IMR-90 (cell line): Measurements from ENCODE around the gene PMEPA1. TPM values are rescaled to one million over a fixed set of nuclear protein-coding genes. Genes with fewer than 3 reads are reported as not detected.
A peak's percentile ranks its signal among the peaks of the same experiment; 100 is the strongest.

ENCODE experiments used
- ATAC-seq: fragments of 200-7000 bp; cut with Tn5 transposase; 2 replicates; pipeline ENCODE4 v1.9.1; 2020; ENCODE audit warnings: low read depth, mild to moderate bottlenecking, moderate library complexity
- BruUV-seq: library from RNA; stranded (reverse); fragments of 400-500 nt; replicated peaks from 2 replicates; lab custom pipeline; 2021; lab: Mats Ljungman, UMichigan
- CTCF ChIA-PET: fragments of 300-600 bp; formaldehyde crosslinking; extraction: SDS; loops from one replicate; lab custom pipeline; 2021; ENCODE audit warnings: antibody characterized with exemption; lab: Yijun Ruan, JAX
- POLR2A ChIA-PET: fragments of 300-600 bp; sonication (Branson Sonifier 250); formaldehyde crosslinking; loops from one replicate; lab custom pipeline; 2022; ENCODE audit warnings: antibody characterized with exemption; ENCODE audit not compliant: unreplicated experiment; lab: Charles Lee
- DNase-seq: peaks from one replicate; pipeline ENCODE4 v3.0.0; 2013
- H2AFZ ChIP-seq: replicated peaks from 2 replicates; pipeline ENCODE3; 2013; ENCODE audit warnings: low read length, mild to moderate bottlenecking; ENCODE audit not compliant: poor library complexity
- H2AK5ac ChIP-seq: 2 replicates; pipeline ENCODE4 v1.6.1; 2013; ENCODE audit warnings: low read depth, low read length, inconsistent platforms
- H2AK9ac ChIP-seq: replicated peaks from 2 replicates; pipeline ENCODE3; 2013; ENCODE audit warnings: mild to moderate bottlenecking, low read depth, low read length, moderate library complexity; ENCODE audit not compliant: poor library complexity
- H2BK120ac ChIP-seq: 2 replicates; pipeline ENCODE4 v1.6.1; 2013; ENCODE audit warnings: low read depth, low read length, inconsistent platforms
- H2BK15ac ChIP-seq: 3 replicates; pipeline ENCODE4 v1.6.1; 2013; ENCODE audit warnings: low read depth, low read length, inconsistent platforms
- H2BK20ac ChIP-seq: 2 replicates; pipeline ENCODE4 v1.6.1; 2013; ENCODE audit warnings: low read depth, mild to moderate bottlenecking, inconsistent platforms, low read length, moderate library complexity
- H2BK5ac ChIP-seq: 2 replicates; pipeline ENCODE4 v1.6.1; 2013; ENCODE audit warnings: mild to moderate bottlenecking, low read depth, low read length, inconsistent platforms; ENCODE audit not compliant: poor library complexity, severe bottlenecking
- H3K14ac ChIP-seq: replicated peaks from 2 replicates; pipeline ENCODE4 v1.6.1; 2013; ENCODE audit warnings: low read depth, low read length, inconsistent platforms
- H3K18ac ChIP-seq: 2 replicates; pipeline ENCODE4 v1.6.1; 2013; ENCODE audit warnings: low read depth, low read length, control low read depth
- H3K23ac ChIP-seq: 2 replicates; pipeline ENCODE4 v1.6.1; 2013; ENCODE audit warnings: low read depth, low read length, inconsistent platforms
- H3K27ac ChIP-seq: 2 replicates; pipeline ENCODE4 v1.5.1; 2013; ENCODE audit warnings: mild to moderate bottlenecking, control low read depth, low read length; ENCODE audit not compliant: insufficient read depth
- H3K27me3 ChIP-seq: 2 replicates; pipeline ENCODE4 v1.6.1; 2013; ENCODE audit warnings: low read length; ENCODE audit not compliant: control insufficient read depth, insufficient read depth
- H3K36me3 ChIP-seq: 2 replicates; pipeline ENCODE4 v1.6.1; 2013; ENCODE audit warnings: low read length, mixed read lengths; ENCODE audit not compliant: control insufficient read depth, insufficient read depth
- H3K4ac ChIP-seq: 2 replicates; pipeline ENCODE4 v1.6.1; 2013; ENCODE audit warnings: low read depth, low read length, inconsistent platforms
- H3K4me1 ChIP-seq: 2 replicates; pipeline ENCODE4 v1.6.1; 2013; ENCODE audit warnings: low read length, mixed read lengths; ENCODE audit not compliant: control insufficient read depth, insufficient read depth
- H3K4me2 ChIP-seq: 2 replicates; pipeline ENCODE4 v1.6.1; 2013; ENCODE audit warnings: low read depth, mild to moderate bottlenecking, control low read depth, low read length, moderate library complexity
- H3K4me3 ChIP-seq: 2 replicates; pipeline ENCODE4 v1.5.1; 2013; ENCODE audit warnings: low read depth, mild to moderate bottlenecking, control low read depth, low read length, moderate library complexity; ENCODE audit not compliant: insufficient read depth
- H3K56ac ChIP-seq: 2 replicates; pipeline ENCODE4 v1.6.1; 2013; ENCODE audit warnings: low read length, inconsistent platforms; ENCODE audit not compliant: insufficient read depth; ENCODE audit errors: extremely low read depth
- H3K79me1 ChIP-seq, 2 experiments: 2 replicates each; pipeline ENCODE4 v1.6.1; 2013; ENCODE audit warnings: low read length in 2 of 2, inconsistent platforms in 1 of 2, low read depth in 1 of 2
- H3K9ac ChIP-seq: 2 replicates; pipeline ENCODE4 v1.6.1; 2013; ENCODE audit warnings: low read depth, low read length, control low read depth
- H3K9me1 ChIP-seq: 2 replicates; pipeline ENCODE4 v1.6.1; 2013; ENCODE audit warnings: low read length, inconsistent platforms; ENCODE audit not compliant: insufficient read depth
- H3K9me3 ChIP-seq: 2 replicates; pipeline ENCODE4 v1.6.1; 2013; ENCODE audit warnings: low read length; ENCODE audit not compliant: control insufficient read depth, insufficient read depth
- H4K20me1 ChIP-seq: 2 replicates; pipeline ENCODE4 v1.6.1; 2013; ENCODE audit warnings: low read length, inconsistent platforms; ENCODE audit not compliant: insufficient read depth
- H4K5ac ChIP-seq: 2 replicates; pipeline ENCODE4 v1.6.1; 2013; ENCODE audit warnings: mild to moderate bottlenecking, low read depth, low read length, control low read depth
- H4K8ac ChIP-seq, 2 experiments: 2 replicates each; pipeline ENCODE4 v1.6.1; 2013; ENCODE audit warnings: low read depth in 2 of 2, low read length in 2 of 2, control low read depth in 1 of 2, inconsistent platforms in 1 of 2
- H4K91ac ChIP-seq: 2 replicates; pipeline ENCODE4 v1.6.1; 2013; ENCODE audit warnings: low read depth, low read length, inconsistent platforms; ENCODE audit not compliant: insufficient read depth
- BHLHE40 ChIP-seq: fragments of 150-350 bp; IDR thresholded peaks from 2 replicates; pipeline ENCODE4 v1.6.1; 2016; ENCODE audit warnings: mild to moderate bottlenecking, low read depth, low read length
- CEBPB ChIP-seq: IDR thresholded peaks from 2 replicates; pipeline ENCODE4 v1.6.1; 2012; ENCODE audit warnings: low read depth, low read length, improper control_type of control experiment
- CHD1 ChIP-seq: IDR thresholded peaks from 2 replicates; pipeline ENCODE4 v1.6.1; 2012; ENCODE audit warnings: low read depth, low read length, improper control_type of control experiment
- FOS ChIP-seq: fragments of 150-350 bp; IDR thresholded peaks from 2 replicates; pipeline ENCODE4 v1.6.1; 2016; ENCODE audit warnings: low read depth, low read length
- MAZ ChIP-seq: IDR thresholded peaks from 2 replicates; pipeline ENCODE4 v1.6.1; 2012; ENCODE audit warnings: low read depth, mild to moderate bottlenecking, low read length, improper control_type of control experiment, moderate library complexity, borderline replicate concordance
- MXI1 ChIP-seq: IDR thresholded peaks from 2 replicates; pipeline ENCODE4 v1.6.1; 2012; ENCODE audit warnings: low read depth, mild to moderate bottlenecking, low read length, moderate library complexity, borderline replicate concordance
- NFE2L2 ChIP-seq: fragments of 150-350 bp; IDR thresholded peaks from 2 replicates; pipeline ENCODE4 v1.6.1; 2016; ENCODE audit warnings: low read depth, mild to moderate bottlenecking, low read length
- POLR2A ChIP-seq: IDR thresholded peaks from 2 replicates; pipeline ENCODE4 v1.6.1; 2012; ENCODE audit warnings: mild to moderate bottlenecking, low read depth, low read length
- RAD21 ChIP-seq: IDR thresholded peaks from 2 replicates; pipeline ENCODE4 v1.6.1; 2012; ENCODE audit warnings: low read length, improper control_type of control experiment
- RFX5 ChIP-seq: IDR thresholded peaks from 2 replicates; pipeline ENCODE4 v1.8.0; 2012; ENCODE audit warnings: low read depth, mild to moderate bottlenecking, low read length, moderate library complexity
- SMC3 ChIP-seq: fragments of 150-350 bp; IDR thresholded peaks from 2 replicates; pipeline ENCODE4 v1.6.1; 2016; ENCODE audit warnings: low read depth, mild to moderate bottlenecking, antibody characterized with exemption, low read length, moderate library complexity
- WGBS, 2 experiments: methylation state at CpG; one replicate each; pipeline versions ENCODE4 v1.1.5 to v1.1.7; 2013; ENCODE audit warnings: missing lambda C conversion rate in 2 of 2; ENCODE audit not compliant: insufficient read length in 1 of 2; ENCODE audit errors: extremely low coverage in 2 of 2; 5-methylcytosine and 5-hydroxymethylcytosine counted together
- dilution Hi-C: fragments of 300-500 bp; cut with HindIII; formaldehyde crosslinking; loops from one replicate; pipeline ENCODE4 v1.14.3; 2018; ENCODE audit warnings: low sequenced_read_pairs; ENCODE audit not compliant: unreplicated experiment
- in situ Hi-C: fragments of 300-500 bp; cut with MboI; formaldehyde crosslinking; loops from 3 replicates; pipeline ENCODE4 v1.14.3; 2019; ENCODE audit warnings: low sequenced_read_pairs, inconsistent platforms, mixed read lengths
- intact Hi-C: fragments of 100-400 bp; cut with micrococcal nuclease; formaldehyde crosslinking; loops from 2 replicates; pipeline ENCODE4 v1.10.0; 2022
- polyA plus RNA-seq, 3 experiments: library from polyadenylated mRNA; depleted of rRNA; stranded (reverse); fragments of >200 nt; gene quantifications; 2 replicates each; pipeline ENCODE4 v1.2.3, GENCODE V29; 2012; ENCODE audit warnings: low replicate concordance in 1 of 3
- total RNA-seq: library from RNA; depleted of rRNA; stranded (reverse); fragments of >200 nt; gene quantifications from 2 replicates; pipeline ENCODE4 v1.2.3, GENCODE V29; 2012
- TF ChIP-seq, protein P1 (sequence below): conservative IDR thresholded peaks from 2 replicates; pipeline ENCODE4 v1.5.1; 2012; ENCODE audit warnings: mild to moderate bottlenecking, low read depth, low read length, improper control_type of control experiment
- TF ChIP-seq, protein P2 (sequence below): fragments of 150-350 bp; IDR thresholded peaks from 2 replicates; pipeline ENCODE4 v1.6.1; 2017; ENCODE audit warnings: mild to moderate bottlenecking, antibody characterized with exemption, low read length, low read depth
- TF ChIP-seq, protein P3 (sequence below): fragments of 150-350 bp; IDR thresholded peaks from 2 replicates; pipeline ENCODE4 v1.6.1; 2016; ENCODE audit warnings: low read depth, mild to moderate bottlenecking, low read length, moderate library complexity, borderline replicate concordance

Gene PMEPA1
- total and polyA plus RNA-seq, 2 of the 4 experiments (the other 2 are of a cell fraction), result 2.0 to 6.9 TPM

DNA sequence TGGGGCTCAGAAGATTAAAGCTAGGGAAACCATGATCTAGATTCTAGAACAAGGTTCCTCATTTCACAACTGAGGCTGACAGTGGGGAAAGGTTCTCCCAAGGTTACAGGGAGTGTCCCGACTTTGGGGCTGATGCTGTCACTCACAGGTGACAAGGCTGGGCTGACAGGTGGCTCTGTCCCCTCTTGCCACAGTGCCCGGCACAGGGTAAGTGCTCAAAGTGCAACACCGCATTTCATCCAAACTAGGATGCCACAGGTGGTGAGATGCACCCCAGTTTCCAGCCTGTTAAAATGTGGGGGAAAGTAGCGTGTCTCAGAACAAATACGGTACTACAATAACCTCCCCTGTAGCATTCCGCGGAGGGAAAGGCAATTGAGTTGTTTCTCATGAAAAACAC, 97.4 kb downstream of the PMEPA1 start:
- H3K4me3 ChIP-seq, result no peak overlapping the region
- H4K8ac ChIP-seq, result no peak overlapping the region
- POLR2A ChIA-PET, result no interaction called here
- H2AK9ac ChIP-seq, result peak overlapping the region; percentile 19
- no peak overlapping the region for H4K5ac ChIP-seq
- H3K36me3 ChIP-seq, result no peaks in the 10 kb centered on the region
- in situ Hi-C loops, result no loop called here
- WGBS, 2 experiments, result no CpG with 5 or more reads among the region's 7 CpGs
- H3K27ac ChIP-seq, result no peak overlapping the region
- peaks cover 9% of the 10 kb centered on the region; the same call in 1 of the 2 replicates for H3K27me3 ChIP-seq
- no peak overlapping the region for H3K14ac ChIP-seq
- H3K4me2 ChIP-seq, result no peak overlapping the region
- H4K20me1 ChIP-seq, result no peaks in the 10 kb centered on the region
- H2AFZ ChIP-seq, result peak overlapping the region; percentile 56
- no peak overlapping the region for H3K18ac ChIP-seq
- no peak overlapping the region for H2BK120ac ChIP-seq
- H3K23ac ChIP-seq, result no peak overlapping the region
- H3K9me3 ChIP-seq, result no peaks in the 10 kb centered on the region
- no peak overlapping the region for H3K4ac ChIP-seq
- no peak overlapping the region for H2BK5ac ChIP-seq
- BruUV-seq, result no TSS peak
- no peaks in the 10 kb centered on the region for H3K9me1 ChIP-seq
- TF ChIP-seq RAD21 (no peak), FOS (no peak), NFE2L2 (no peak), CHD1 (no peak), MAZ (no peak), BHLHE40 (no peak), RFX5 (no peak), POLR2A (no peak), MXI1 (no peak), SMC3 (no peak), CEBPB (no peak)
- TF ChIP-seq, protein P1, sequence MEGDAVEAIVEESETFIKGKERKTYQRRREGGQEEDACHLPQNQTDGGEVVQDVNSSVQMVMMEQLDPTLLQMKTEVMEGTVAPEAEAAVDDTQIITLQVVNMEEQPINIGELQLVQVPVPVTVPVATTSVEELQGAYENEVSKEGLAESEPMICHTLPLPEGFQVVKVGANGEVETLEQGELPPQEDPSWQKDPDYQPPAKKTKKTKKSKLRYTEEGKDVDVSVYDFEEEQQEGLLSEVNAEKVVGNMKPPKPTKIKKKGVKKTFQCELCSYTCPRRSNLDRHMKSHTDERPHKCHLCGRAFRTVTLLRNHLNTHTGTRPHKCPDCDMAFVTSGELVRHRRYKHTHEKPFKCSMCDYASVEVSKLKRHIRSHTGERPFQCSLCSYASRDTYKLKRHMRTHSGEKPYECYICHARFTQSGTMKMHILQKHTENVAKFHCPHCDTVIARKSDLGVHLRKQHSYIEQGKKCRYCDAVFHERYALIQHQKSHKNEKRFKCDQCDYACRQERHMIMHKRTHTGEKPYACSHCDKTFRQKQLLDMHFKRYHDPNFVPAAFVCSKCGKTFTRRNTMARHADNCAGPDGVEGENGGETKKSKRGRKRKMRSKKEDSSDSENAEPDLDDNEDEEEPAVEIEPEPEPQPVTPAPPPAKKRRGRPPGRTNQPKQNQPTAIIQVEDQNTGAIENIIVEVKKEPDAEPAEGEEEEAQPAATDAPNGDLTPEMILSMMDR, result no peak
- TF ChIP-seq, protein P2, sequence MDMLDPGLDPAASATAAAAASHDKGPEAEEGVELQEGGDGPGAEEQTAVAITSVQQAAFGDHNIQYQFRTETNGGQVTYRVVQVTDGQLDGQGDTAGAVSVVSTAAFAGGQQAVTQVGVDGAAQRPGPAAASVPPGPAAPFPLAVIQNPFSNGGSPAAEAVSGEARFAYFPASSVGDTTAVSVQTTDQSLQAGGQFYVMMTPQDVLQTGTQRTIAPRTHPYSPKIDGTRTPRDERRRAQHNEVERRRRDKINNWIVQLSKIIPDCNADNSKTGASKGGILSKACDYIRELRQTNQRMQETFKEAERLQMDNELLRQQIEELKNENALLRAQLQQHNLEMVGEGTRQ, result no peak
- TF ChIP-seq, protein P3, sequence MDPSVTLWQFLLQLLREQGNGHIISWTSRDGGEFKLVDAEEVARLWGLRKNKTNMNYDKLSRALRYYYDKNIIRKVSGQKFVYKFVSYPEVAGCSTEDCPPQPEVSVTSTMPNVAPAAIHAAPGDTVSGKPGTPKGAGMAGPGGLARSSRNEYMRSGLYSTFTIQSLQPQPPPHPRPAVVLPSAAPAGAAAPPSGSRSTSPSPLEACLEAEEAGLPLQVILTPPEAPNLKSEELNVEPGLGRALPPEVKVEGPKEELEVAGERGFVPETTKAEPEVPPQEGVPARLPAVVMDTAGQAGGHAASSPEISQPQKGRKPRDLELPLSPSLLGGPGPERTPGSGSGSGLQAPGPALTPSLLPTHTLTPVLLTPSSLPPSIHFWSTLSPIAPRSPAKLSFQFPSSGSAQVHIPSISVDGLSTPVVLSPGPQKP, result no peak
- intact Hi-C loops, result no loop called here
- dilution Hi-C loops, result no loop called here
- no peak overlapping the region for H2BK20ac ChIP-seq
- CTCF ChIA-PET, result no interaction called here
- H3K4me1 ChIP-seq, result no peaks in the 10 kb centered on the region
- H4K91ac ChIP-seq, result no peak overlapping the region
- H3K9ac ChIP-seq, result no peak overlapping the region
- ATAC-seq (no peak), DNase-seq (no peak)
- H3K79me1 ChIP-seq, result no peaks in the 10 kb centered on the region
- H3K56ac ChIP-seq, result no peak overlapping the region
- H2BK15ac ChIP-seq, result no peak overlapping the region
- H2AK5ac ChIP-seq, result no peak overlapping the region
